Liver (tissue), 9 donors: ENCODE data around the gene TMEM87A. TPM values are rescaled to one million over a fixed set of nuclear protein-coding genes. Genes with fewer than 3 reads are reported as not detected.

ENCODE experiments used
- DNase-seq: peaks from one replicate; pipeline ENCODE4 v3.0.0-alpha.2; 2017; ENCODE audit warnings: low spot score
- H3K27ac ChIP-seq, 2 donors: one replicate each; pipeline ENCODE4 v1.7.0; 2013; ENCODE audit warnings: inconsistent platforms in 2 of 2, low read length in 2 of 2, control low read depth in 1 of 2, low read depth in 1 of 2, mild to moderate bottlenecking in 1 of 2
- H3K27me3 ChIP-seq, 4 donors: one replicate each; pipeline versions ENCODE4 v1.6.1 to v1.7.0; 2013; ENCODE audit warnings: low read length in 3 of 4, inconsistent platforms in 1 of 4, mild to moderate bottlenecking in 1 of 4, moderate library complexity in 1 of 4; ENCODE audit not compliant: control insufficient read depth in 4 of 4, insufficient read depth in 4 of 4
- H3K36me3 ChIP-seq, 4 donors: one replicate each; pipeline versions ENCODE4 v1.6.1 to v1.7.0; 2013; ENCODE audit warnings: low read length in 3 of 4, mild to moderate bottlenecking in 3 of 4, low read depth in 1 of 4, moderate library complexity in 1 of 4; ENCODE audit not compliant: control insufficient read depth in 4 of 4, insufficient read depth in 3 of 4
- H3K4me1 ChIP-seq, 4 donors: one replicate each; pipeline versions ENCODE4 v1.6.1 to v1.7.0; 2013; ENCODE audit warnings: low read length in 3 of 4, mild to moderate bottlenecking in 3 of 4, moderate library complexity in 1 of 4; ENCODE audit not compliant: control insufficient read depth in 4 of 4, insufficient read depth in 4 of 4
- H3K4me3 ChIP-seq, 3 donors: one replicate each; pipeline versions ENCODE4 v1.6.1 to v1.7.0; 2013; ENCODE audit warnings: low read length in 3 of 3, control low read depth in 1 of 3, low read depth in 1 of 3, mild to moderate bottlenecking in 1 of 3
- H3K9ac ChIP-seq, 2 donors: one replicate each; pipeline ENCODE4 v1.7.0; 2013; ENCODE audit warnings: low read length in 2 of 2, mild to moderate bottlenecking in 2 of 2, moderate library complexity in 2 of 2, control low read depth in 1 of 2, low read depth in 1 of 2
- H3K9me3 ChIP-seq, 4 donors: one replicate each; pipeline versions ENCODE4 v1.6.1 to v1.7.0; 2013; ENCODE audit warnings: low read length in 3 of 4; ENCODE audit not compliant: control insufficient read depth in 4 of 4
- ATF3 ChIP-seq: IDR thresholded peaks from 2 replicates; pipeline ENCODE4 v1.6.1; 2016; ENCODE audit warnings: antibody characterized with exemption
- CTCF ChIP-seq: fragments of 150-350 bp; IDR thresholded peaks from 2 replicates; pipeline ENCODE4 v1.5.1; 2017; ENCODE audit warnings: improper control_type of control experiment, low read depth, low read length; ENCODE audit not compliant: missing input control
- EGR1 ChIP-seq, 2 donors: IDR thresholded peaks; 2 replicates each; pipeline ENCODE4 v1.6.1; 2016 to 2018; ENCODE audit warnings: antibody characterized with exemption in 2 of 2, low read depth in 2 of 2
- FOXA1 ChIP-seq: IDR thresholded peaks from 2 replicates; pipeline ENCODE4 v1.6.1; 2016; ENCODE audit warnings: antibody characterized with exemption
- FOXA2 ChIP-seq: IDR thresholded peaks from 2 replicates; pipeline ENCODE4 v1.6.1; 2016; ENCODE audit warnings: antibody characterized with exemption
- GABPA ChIP-seq, 2 donors: IDR thresholded peaks in 1 of 2; conservative IDR thresholded peaks in 1 of 2; 2 replicates each; pipeline ENCODE4 v1.6.1; 2016; ENCODE audit warnings: antibody characterized with exemption in 2 of 2, mild to moderate bottlenecking in 1 of 2, moderate library complexity in 1 of 2
- HNF4A ChIP-seq, 2 donors: conservative IDR thresholded peaks; 2 replicates each; pipeline ENCODE4 v1.6.1; 2016; ENCODE audit warnings: antibody characterized with exemption in 2 of 2, mild to moderate bottlenecking in 2 of 2
- HNF4G ChIP-seq: IDR thresholded peaks from 2 replicates; pipeline ENCODE4 v1.6.1; 2016; ENCODE audit warnings: antibody characterized with exemption
- JUND ChIP-seq, 2 donors: IDR thresholded peaks; 2 replicates each; pipeline ENCODE4 v1.6.1; 2016; ENCODE audit warnings: antibody characterized with exemption in 2 of 2
- MAX ChIP-seq: IDR thresholded peaks from 2 replicates; pipeline ENCODE4 v1.6.1; 2016; ENCODE audit warnings: antibody characterized with exemption
- NR2F2 ChIP-seq: IDR thresholded peaks from 2 replicates; pipeline ENCODE4 v1.6.1; 2016; ENCODE audit warnings: antibody characterized with exemption
- RAD21 ChIP-seq, 2 donors: IDR thresholded peaks; 2 replicates each; pipeline ENCODE4 v1.6.1; 2016; ENCODE audit warnings: antibody characterized with exemption in 2 of 2, mild to moderate bottlenecking in 2 of 2
- REST ChIP-seq: IDR thresholded peaks from 2 replicates; pipeline ENCODE4 v1.6.1; 2016; ENCODE audit warnings: antibody characterized with exemption, mild to moderate bottlenecking
- RXRA ChIP-seq, 2 donors: IDR thresholded peaks; 2 replicates each; pipeline ENCODE4 v1.6.1; 2017 to 2018; ENCODE audit warnings: antibody characterized with exemption in 2 of 2, mild to moderate bottlenecking in 1 of 2
- SP1 ChIP-seq: IDR thresholded peaks from 2 replicates; pipeline ENCODE4 v1.6.1; 2018; ENCODE audit warnings: antibody characterized with exemption, mild to moderate bottlenecking
- TAF1 ChIP-seq: conservative IDR thresholded peaks from 2 replicates; pipeline ENCODE4 v1.6.1; 2016; ENCODE audit warnings: antibody characterized with exemption, mild to moderate bottlenecking
- YY1 ChIP-seq: IDR thresholded peaks from 2 replicates; pipeline ENCODE4 v1.6.1; 2016; ENCODE audit warnings: antibody characterized with exemption, mild to moderate bottlenecking
- WGBS: extraction: QIAGEN DNeasy Blood & Tissue Kit; methylation state at CpG from one replicate; pipeline ENCODE4 v1.1.7; 2013; 5-methylcytosine and 5-hydroxymethylcytosine counted together
- polyA plus RNA-seq, 2 donors: library from polyadenylated mRNA; stranded (reverse) in 1 of 2; unstranded in 1 of 2; fragments of 200-250 nt in 1 of 2; fragments of >200 nt in 1 of 2; fragmentation: Nextera tagmentation in 1 of 2; extraction: Ambion mirVana in 1 of 2; gene quantifications; one replicate each; pipeline versions ENCODE4 v1.2.1 to v1.2.3, GENCODE V29; 2013 to 2015
- total RNA-seq, 2 donors: library from RNA; depleted of rRNA; stranded (reverse); fragments of >200 nt; gene quantifications; one replicate each; pipeline ENCODE4 v1.2.3, GENCODE V29; 2014
- donor health status: healthy.
- donor health status: healthy.
- donor health status: healthy.
- donor health status: healthy.
- donor health status: healthy.

TMEM87A gene
- total and polyA plus RNA-seq, 4 donors = 9.2 to 27.3 (median 21.8) TPM

GRCh38 chr15:42210696-42211095 lies 62.5 kb downstream of the TMEM87A start:
- H3K27me3 ChIP-seq = no peaks in the 10 kb centered on the region
- H3K4me3 ChIP-seq = no peak overlapping the region
- 76% methylated on average over 4 of the region's 4 CpGs for WGBS
- peaks cover 8 to 48% (median 19%) of the 10 kb centered on the region in 4 donors for H3K36me3 ChIP-seq
- no peak overlapping the region for H3K27ac ChIP-seq
- no peak overlapping the region for H3K9ac ChIP-seq
- TF ChIP-seq FOXA2 = no peak
- no peak for TF ChIP-seq ATF3
- no peak for DNase-seq
- H3K9me3 ChIP-seq = no peaks in the 10 kb centered on the region
- peaks cover 2 to 16% (median 15%) of the 10 kb centered on the region in 4 donors for H3K4me1 ChIP-seq

- WGBS = 3% methylated on average over 45 of the region's 45 CpGs
These were observed 65.3 kb downstream of the TMEM87A start, which contains the start of gene VPS39 for GRCh38 chr15:42207674-42208579. Gene VPS39, minus strand, starts transcription at chr15:42208304. Its CDS starts 151 bp downstream, at chr15:42208153.

More at GRCh38 chr15:42207674-42208579, 65.3 kb downstream of the TMEM87A start, which contains the start of gene VPS39:
- Histone ChIP-seq H3K9ac (peak within 1 kb of the TSS; percentile 73 to 86), H3K27ac (peak within 1 kb of the TSS; percentile 15 to 68), H3K9me3 (no peaks in the 10 kb centered on the region), H3K27me3 (no peaks in the 10 kb centered on the region), H3K4me3 (peak within 1 kb of the TSS; percentile 71 to 95 (median 91)), H3K36me3 (peaks cover 3 to 25% (median 9%) of the 10 kb centered on the region in 4 donors), H3K4me1 (peaks cover 2 to 16% (median 15%) of the 10 kb centered on the region in 4 donors)
- TF ChIP-seq RAD21 (IDR thresholded peaks at IDR 0.05) = peak; percentile 12 to 36
- TF ChIP-seq NR2F2 = no peak
- TF ChIP-seq TAF1 = no peak
- TF ChIP-seq REST = no peak
- TF ChIP-seq MAX = no peak
- peak; percentile 75 to 92 for TF ChIP-seq GABPA (IDR thresholded peaks at IDR 0.05 in 1 of 2, conservative IDR thresholded peaks at IDR 0.05 in 1 of 2)
- no peak for TF ChIP-seq RXRA (IDR thresholded peaks at IDR 0.05)
- TF ChIP-seq HNF4G = no peak
- no peak for TF ChIP-seq FOXA2
- no peak for TF ChIP-seq FOXA1
- TF ChIP-seq JUND (IDR thresholded peaks at IDR 0.05) = no peak
- TF ChIP-seq YY1 = no peak
- TF ChIP-seq EGR1 (IDR thresholded peaks at IDR 0.05; ENCODE audit: low read depth in 2 of 2) = no peak
- TF ChIP-seq CTCF = no peak
- peak; percentile 22 for TF ChIP-seq SP1
- TF ChIP-seq ATF3 = no peak
- no peak for TF ChIP-seq HNF4A (conservative IDR thresholded peaks at IDR 0.05)
- peak; percentile 83 for DNase-seq
